ENCODE measurements around the gene MED22.

The MED22 gene

GRCh38 chr9:133389562-133389961 is 41.6 kb upstream of the MED22 start:
- TF ChIP-seq CTCF (IDR thresholded peaks at IDR 0.05; ENCODE audit: insufficient read depth, low read depth, low read length, missing control alignments), result no peak
- no peak for DNase-seq (ENCODE audit: low read depth)
- no peak overlapping the region for H3K4me3 ChIP-seq (ENCODE audit: low read depth, low read length)

- H3K4me3 ChIP-seq (ENCODE audit: low read depth, low read length), result no peak overlapping the region
- TF ChIP-seq CTCF (IDR thresholded peaks at IDR 0.05; ENCODE audit: insufficient read depth, low read depth, low read length, missing control alignments), result no peak
Measured at GRCh38 chr9:133389025-133389557, 41.2 kb upstream of the MED22 start.

GRCh38 chr9:133387680-133388079 is 39.7 kb upstream of the MED22 start:
- no peak overlapping the region for H3K4me3 ChIP-seq (ENCODE audit: low read depth, low read length)
- TF ChIP-seq CTCF (IDR thresholded peaks at IDR 0.05; ENCODE audit: insufficient read depth, low read depth, low read length, missing control alignments), result no peak
- no peak for DNase-seq (ENCODE audit: low read depth)

More at GRCh38 chr9:133389025-133389557, 41.2 kb upstream of the MED22 start:
- DNase-seq (ENCODE audit: low read depth), result no peak

GRCh38 chr9:133386338-133386737 is 38.4 kb upstream of the MED22 start:
- H3K4me3 ChIP-seq (ENCODE audit: low read depth, low read length), result no peak overlapping the region
- no peak for DNase-seq (ENCODE audit: low read depth)
- TF ChIP-seq CTCF (IDR thresholded peaks at IDR 0.05; ENCODE audit: insufficient read depth, low read depth, low read length, missing control alignments), result no peak

GRCh38 chr9:133385452-133385851 is 37.5 kb upstream of the MED22 start:
- DNase-seq (ENCODE audit: low read depth), result no peak
- no peak for TF ChIP-seq CTCF (IDR thresholded peaks at IDR 0.05; ENCODE audit: insufficient read depth, low read depth, low read length, missing control alignments)
- H3K4me3 ChIP-seq (ENCODE audit: low read depth, low read length), result no peak overlapping the region

GRCh38 chr9:133384736-133385321 is 36.9 kb upstream of the MED22 start:
- DNase-seq (ENCODE audit: low read depth), result no peak
- H3K4me3 ChIP-seq (ENCODE audit: low read depth, low read length), result no peak overlapping the region
- no peak for TF ChIP-seq CTCF (IDR thresholded peaks at IDR 0.05; ENCODE audit: insufficient read depth, low read depth, low read length, missing control alignments)

DNA sequence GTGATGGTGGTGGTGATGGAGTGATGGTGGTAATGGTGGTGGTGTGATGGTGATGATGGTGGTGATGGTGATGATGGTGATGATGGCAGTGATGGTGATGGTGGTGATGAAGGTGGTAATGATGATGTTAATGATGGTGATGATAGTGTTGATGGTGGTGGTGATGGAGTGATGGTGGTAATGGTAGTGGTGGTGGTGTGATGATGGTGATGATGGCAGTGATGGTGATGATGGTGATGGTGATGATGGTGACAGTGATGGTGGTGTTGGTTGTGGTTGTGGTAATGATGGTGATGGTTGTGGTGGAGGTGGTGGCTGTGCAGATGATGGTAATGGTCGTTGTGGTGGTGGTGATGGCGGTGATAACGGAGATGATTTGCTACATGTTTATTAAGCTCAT is 35.5 kb upstream of the MED22 start:
- no peak overlapping the region for H3K4me3 ChIP-seq (ENCODE audit: low read depth, low read length)
- DNase-seq (ENCODE audit: low read depth), result no peak
- no peak for TF ChIP-seq CTCF (IDR thresholded peaks at IDR 0.05; ENCODE audit: insufficient read depth, low read depth, low read length, missing control alignments)

Measured in GM12865 (cell line).